A549 (cell line): ENCODE data around the gene G2E3.

Source experiments
- EP300 ChIP-seq, 2 experiments: fragments of >200 bp; sonication (Bioruptor Twin); formaldehyde crosslinking; IDR thresholded peaks; 2 replicates in 1 of 2; 3 replicates in 1 of 2; pipeline ENCODE4 v1.6.1; 2016 to 2017
- JUN ChIP-seq, 2 experiments: fragments of >200 bp; sonication (Bioruptor Twin); formaldehyde crosslinking; IDR thresholded peaks; 2 replicates in 1 of 2; 3 replicates in 1 of 2; pipeline ENCODE4 v1.6.1; 2016 to 2017
- MAFK ChIP-seq: fragments of 450-650 bp; IDR thresholded peaks from 2 replicates; pipeline ENCODE4 v1.6.1; 2014; ENCODE audit not compliant: partially characterized antibody
- MAZ ChIP-seq: fragments of 150-350 bp; IDR thresholded peaks from 2 replicates; pipeline ENCODE4 v1.6.1; 2014; ENCODE audit warnings: antibody characterized with exemption, low read depth, low read length, borderline replicate concordance
- POLR2A ChIP-seq: IDR thresholded peaks from 2 replicates; pipeline ENCODE4 v1.6.1; 2012; ENCODE audit warnings: mild to moderate bottlenecking, low read length
- RAD21 ChIP-seq, 2 experiments: fragments of >200 bp in 1 of 2; sonication (Bioruptor Twin) in 1 of 2; formaldehyde crosslinking in 1 of 2; IDR thresholded peaks in 1 of 2; conservative IDR thresholded peaks in 1 of 2; 2 replicates in 1 of 2; 3 replicates in 1 of 2; pipeline ENCODE4 v1.6.1; 2012 to 2018; ENCODE audit warnings: inconsistent platforms in 1 of 2
- RNF2 ChIP-seq: fragments of 200-600 bp; sonication (generic); IDR thresholded peaks from 2 replicates; pipeline ENCODE4 v1.6.1; 2016; ENCODE audit warnings: low read depth, mild to moderate bottlenecking, antibody characterized with exemption, moderate library complexity, borderline replicate concordance
- SREBF2 ChIP-seq: fragments of 450-650 bp; IDR thresholded peaks from 2 replicates; pipeline ENCODE4 v1.6.1; 2014; ENCODE audit warnings: mild to moderate bottlenecking, moderate library complexity
- TP53 ChIP-seq: fragments of 250-450 bp; sonication (Bioruptor Pico); IDR thresholded peaks from 2 replicates; pipeline ENCODE4 v1.5.0; 2021; ENCODE audit warnings: mild to moderate bottlenecking, moderate library complexity
- ZFP36 ChIP-seq: fragments of 450-650 bp; IDR thresholded peaks from 2 replicates; pipeline ENCODE4 v1.6.1; 2014; ENCODE audit warnings: borderline replicate concordance; ENCODE audit not compliant: partially characterized antibody
- TF ChIP-seq, protein P1 (sequence below): fragments of >200 bp; sonication (Bioruptor Twin); formaldehyde crosslinking; IDR thresholded peaks from 3 replicates; pipeline ENCODE4 v1.5.1; 2016
- TF ChIP-seq, protein P2 (sequence below): IDR thresholded peaks from 2 replicates; pipeline ENCODE4 v1.6.1; 2012
- TF ChIP-seq, protein P3 (sequence below): fragments of 450-650 bp; IDR thresholded peaks from 2 replicates; pipeline ENCODE4 v1.6.1; 2014; ENCODE audit warnings: antibody characterized with exemption
- TF ChIP-seq, protein P4 (sequence below): IDR thresholded peaks from 2 replicates; pipeline ENCODE4 v1.6.1; 2012

DNA sequence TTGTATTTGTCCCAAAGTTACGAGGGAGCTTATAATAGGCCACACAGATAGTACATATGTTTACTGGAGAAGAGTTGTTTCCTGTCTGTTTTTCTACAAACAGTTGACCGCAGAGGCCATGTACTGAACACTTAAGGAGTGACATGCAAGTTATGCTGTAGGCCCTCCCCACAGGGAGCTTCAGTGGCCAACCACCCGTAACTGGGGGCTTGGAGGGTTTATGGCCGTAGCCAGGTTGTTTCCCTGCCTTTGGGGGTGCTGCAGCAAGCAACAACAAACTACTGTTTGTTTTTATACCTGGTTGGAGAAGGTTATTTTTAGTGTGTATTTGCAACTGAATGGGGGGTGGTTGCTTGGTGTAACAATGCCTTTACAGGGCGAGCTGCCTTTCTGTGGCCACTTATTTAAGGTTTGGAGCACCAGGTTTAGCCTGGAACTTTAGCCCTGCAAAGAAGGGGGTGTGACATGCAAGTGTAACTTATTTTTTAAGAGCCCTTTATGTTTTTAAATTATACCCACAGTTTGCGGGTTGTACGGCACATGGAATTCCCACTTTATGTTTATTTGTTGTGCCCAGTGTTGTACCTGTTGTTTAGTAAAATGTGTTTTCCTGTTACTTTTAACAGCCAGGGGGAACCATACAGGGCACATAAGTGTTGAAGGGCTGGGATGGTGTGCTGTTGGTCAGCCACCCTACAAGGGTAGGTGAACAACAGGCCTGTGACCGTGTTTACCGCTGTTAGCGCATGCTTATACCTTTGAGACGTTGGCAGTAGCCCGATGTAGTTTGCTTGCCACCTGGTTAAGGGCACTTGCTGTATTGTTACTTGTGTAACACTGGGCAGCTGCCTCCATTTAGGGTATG, 29.9 kb upstream of the G2E3 start:
- TF ChIP-seq, protein P1, sequence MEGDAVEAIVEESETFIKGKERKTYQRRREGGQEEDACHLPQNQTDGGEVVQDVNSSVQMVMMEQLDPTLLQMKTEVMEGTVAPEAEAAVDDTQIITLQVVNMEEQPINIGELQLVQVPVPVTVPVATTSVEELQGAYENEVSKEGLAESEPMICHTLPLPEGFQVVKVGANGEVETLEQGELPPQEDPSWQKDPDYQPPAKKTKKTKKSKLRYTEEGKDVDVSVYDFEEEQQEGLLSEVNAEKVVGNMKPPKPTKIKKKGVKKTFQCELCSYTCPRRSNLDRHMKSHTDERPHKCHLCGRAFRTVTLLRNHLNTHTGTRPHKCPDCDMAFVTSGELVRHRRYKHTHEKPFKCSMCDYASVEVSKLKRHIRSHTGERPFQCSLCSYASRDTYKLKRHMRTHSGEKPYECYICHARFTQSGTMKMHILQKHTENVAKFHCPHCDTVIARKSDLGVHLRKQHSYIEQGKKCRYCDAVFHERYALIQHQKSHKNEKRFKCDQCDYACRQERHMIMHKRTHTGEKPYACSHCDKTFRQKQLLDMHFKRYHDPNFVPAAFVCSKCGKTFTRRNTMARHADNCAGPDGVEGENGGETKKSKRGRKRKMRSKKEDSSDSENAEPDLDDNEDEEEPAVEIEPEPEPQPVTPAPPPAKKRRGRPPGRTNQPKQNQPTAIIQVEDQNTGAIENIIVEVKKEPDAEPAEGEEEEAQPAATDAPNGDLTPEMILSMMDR = no peak
- TF ChIP-seq MAZ = no peak
- TF ChIP-seq, protein P2, sequence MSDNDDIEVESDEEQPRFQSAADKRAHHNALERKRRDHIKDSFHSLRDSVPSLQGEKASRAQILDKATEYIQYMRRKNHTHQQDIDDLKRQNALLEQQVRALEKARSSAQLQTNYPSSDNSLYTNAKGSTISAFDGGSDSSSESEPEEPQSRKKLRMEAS = no peak
- no peak for TF ChIP-seq SREBF2
- no peak for TF ChIP-seq POLR2A
- TF ChIP-seq JUN (IDR thresholded peaks at IDR 0.05) = no peak
- TF ChIP-seq, protein P3, sequence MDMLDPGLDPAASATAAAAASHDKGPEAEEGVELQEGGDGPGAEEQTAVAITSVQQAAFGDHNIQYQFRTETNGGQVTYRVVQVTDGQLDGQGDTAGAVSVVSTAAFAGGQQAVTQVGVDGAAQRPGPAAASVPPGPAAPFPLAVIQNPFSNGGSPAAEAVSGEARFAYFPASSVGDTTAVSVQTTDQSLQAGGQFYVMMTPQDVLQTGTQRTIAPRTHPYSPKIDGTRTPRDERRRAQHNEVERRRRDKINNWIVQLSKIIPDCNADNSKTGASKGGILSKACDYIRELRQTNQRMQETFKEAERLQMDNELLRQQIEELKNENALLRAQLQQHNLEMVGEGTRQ = no peak
- TF ChIP-seq, protein P4, sequence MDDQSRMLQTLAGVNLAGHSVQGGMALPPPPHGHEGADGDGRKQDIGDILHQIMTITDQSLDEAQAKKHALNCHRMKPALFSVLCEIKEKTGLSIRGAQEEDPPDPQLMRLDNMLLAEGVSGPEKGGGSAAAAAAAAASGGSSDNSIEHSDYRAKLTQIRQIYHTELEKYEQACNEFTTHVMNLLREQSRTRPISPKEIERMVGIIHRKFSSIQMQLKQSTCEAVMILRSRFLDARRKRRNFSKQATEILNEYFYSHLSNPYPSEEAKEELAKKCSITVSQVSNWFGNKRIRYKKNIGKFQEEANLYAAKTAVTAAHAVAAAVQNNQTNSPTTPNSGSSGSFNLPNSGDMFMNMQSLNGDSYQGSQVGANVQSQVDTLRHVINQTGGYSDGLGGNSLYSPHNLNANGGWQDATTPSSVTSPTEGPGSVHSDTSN = no peak
- TF ChIP-seq TP53 = no peak
- TF ChIP-seq RNF2 = no peak
- no peak for TF ChIP-seq MAFK
- no peak for TF ChIP-seq RAD21 (conservative IDR thresholded peaks at IDR 0.05 in 1 of 2, IDR thresholded peaks at IDR 0.05 in 1 of 2)
- no peak for TF ChIP-seq EP300 (IDR thresholded peaks at IDR 0.05)
- no peak for TF ChIP-seq ZFP36
